Brain microvascular endothelial cell (primary cell): ENCODE measurements around the gene FCER1G.
"Not testable (repeated sequence)": the region's sequence is repeated elsewhere in the genome, so short reads cannot be mapped to it uniquely, and the experiment has no call there.

Experiments used
- DNase-seq: peaks from one replicate; pipeline ENCODE4 v3.0.0-alpha.2; 2020
- H3K27ac ChIP-seq: fragments of 250-450 bp; sonication (Bioruptor Pico); 2 replicates; pipeline ENCODE4 v1.5.1; 2020; ENCODE audit warnings: mild to moderate bottlenecking, moderate library complexity
- H3K27me3 ChIP-seq: fragments of 250-450 bp; sonication (Bioruptor Pico); replicated peaks from 2 replicates; pipeline ENCODE4 v1.5.1; 2020; ENCODE audit warnings: mild to moderate bottlenecking
- H3K36me3 ChIP-seq: fragments of 250-450 bp; sonication (Bioruptor Pico); replicated peaks from 2 replicates; pipeline ENCODE4 v1.5.1; 2020; ENCODE audit warnings: mild to moderate bottlenecking
- H3K4me3 ChIP-seq: 2 replicates; pipeline ENCODE4 v1.5.1; 2011; ENCODE audit warnings: low read depth, mild to moderate bottlenecking, control low read depth, low read length, moderate library complexity
- in situ Hi-C: cut with HindIII; loops from 2 replicates; pipeline ENCODE4 v1.10.0; 2017; ENCODE audit warnings: low sequenced_read_pairs, low pct_ligation_motif_present
- TF ChIP-seq, protein P1 (sequence below): IDR thresholded peaks from 2 replicates; pipeline ENCODE4 v1.5.1; 2011; ENCODE audit warnings: low read depth, mild to moderate bottlenecking, moderate library complexity, low read length, control low read depth, inconsistent platforms; ENCODE audit errors: missing control alignments

The FCER1G gene

DNA sequence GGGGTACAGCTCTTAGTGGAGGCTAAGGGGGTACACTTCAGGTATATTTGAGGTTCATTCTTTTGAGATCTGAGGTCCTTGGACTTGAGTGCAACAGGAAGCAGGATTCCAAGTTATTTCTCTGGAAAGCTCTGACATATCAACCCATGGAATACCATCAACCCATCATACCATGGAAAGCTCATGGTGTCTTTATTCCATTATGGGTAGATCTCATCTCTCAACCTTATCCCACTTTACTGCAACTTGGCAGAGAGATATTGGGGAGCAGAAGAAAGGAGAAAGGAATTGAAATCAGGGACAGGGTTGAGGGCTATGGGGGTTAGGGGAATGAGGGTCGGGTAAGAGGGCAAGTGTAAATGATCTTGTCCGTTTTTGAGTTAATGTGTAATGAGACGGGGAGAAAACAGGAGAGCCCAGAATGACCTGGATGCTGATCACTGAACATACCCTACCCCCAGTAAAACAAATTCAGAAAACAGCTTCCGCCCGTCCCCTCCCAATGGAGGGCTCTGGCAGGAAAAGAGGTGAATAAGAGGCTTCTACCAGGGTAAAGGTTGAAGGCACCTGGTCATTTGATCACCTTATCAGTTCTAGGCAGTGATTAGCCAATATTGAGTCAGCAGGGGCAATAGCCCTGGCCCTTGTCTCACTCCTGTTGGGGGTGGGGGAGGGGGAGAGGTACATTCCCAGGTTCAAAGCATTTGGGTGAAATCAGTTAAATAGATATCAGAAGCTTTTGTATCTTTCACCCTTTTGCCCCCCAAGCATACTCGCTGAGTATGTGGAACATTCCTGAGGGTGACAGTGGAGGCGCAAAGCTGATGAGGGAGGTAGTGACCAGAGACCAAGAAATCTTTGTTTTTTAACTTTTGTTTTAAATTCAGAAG is 9.0 kb downstream of the FCER1G start:
- Histone ChIP-seq H3K27ac (no peak overlapping the region), H3K4me3 (no peak overlapping the region), H3K27me3 (no peaks in the 10 kb centered on the region), H3K36me3 (peaks cover 14% of the 10 kb centered on the region)
- TF ChIP-seq, protein P1, sequence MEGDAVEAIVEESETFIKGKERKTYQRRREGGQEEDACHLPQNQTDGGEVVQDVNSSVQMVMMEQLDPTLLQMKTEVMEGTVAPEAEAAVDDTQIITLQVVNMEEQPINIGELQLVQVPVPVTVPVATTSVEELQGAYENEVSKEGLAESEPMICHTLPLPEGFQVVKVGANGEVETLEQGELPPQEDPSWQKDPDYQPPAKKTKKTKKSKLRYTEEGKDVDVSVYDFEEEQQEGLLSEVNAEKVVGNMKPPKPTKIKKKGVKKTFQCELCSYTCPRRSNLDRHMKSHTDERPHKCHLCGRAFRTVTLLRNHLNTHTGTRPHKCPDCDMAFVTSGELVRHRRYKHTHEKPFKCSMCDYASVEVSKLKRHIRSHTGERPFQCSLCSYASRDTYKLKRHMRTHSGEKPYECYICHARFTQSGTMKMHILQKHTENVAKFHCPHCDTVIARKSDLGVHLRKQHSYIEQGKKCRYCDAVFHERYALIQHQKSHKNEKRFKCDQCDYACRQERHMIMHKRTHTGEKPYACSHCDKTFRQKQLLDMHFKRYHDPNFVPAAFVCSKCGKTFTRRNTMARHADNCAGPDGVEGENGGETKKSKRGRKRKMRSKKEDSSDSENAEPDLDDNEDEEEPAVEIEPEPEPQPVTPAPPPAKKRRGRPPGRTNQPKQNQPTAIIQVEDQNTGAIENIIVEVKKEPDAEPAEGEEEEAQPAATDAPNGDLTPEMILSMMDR, result no peak
- DNase-seq, result no peak
- in situ Hi-C loops, result loop anchor here (25.0 kb wide), 1 partner anchor 163 kb away; no protein-coding TSS in a partner anchor

DNA sequence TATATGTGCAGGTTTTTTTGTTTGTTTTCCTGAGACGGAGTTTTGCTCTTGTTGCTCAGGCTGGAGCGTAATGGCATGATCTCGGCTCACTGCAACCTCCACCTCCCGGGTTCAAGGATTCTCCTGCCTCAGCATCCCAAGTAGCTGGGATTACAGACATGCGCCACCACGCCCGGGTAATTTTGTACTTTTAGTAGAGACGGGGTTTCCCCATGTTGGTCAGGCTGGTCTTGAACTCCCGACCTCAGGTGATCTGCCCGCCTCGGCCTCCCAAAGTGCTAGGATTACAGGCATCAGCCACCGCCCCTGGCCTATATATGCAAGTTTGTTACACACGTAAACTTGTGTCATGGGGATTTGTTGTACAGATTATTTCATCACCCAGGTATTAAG is 9.6 kb downstream of the FCER1G start:
- in situ Hi-C loops, result loop anchor here (25.0 kb wide), 1 partner anchor 163 kb away; no protein-coding TSS in a partner anchor
- not testable (repeated sequence) for H3K27me3 ChIP-seq, H3K4me3 ChIP-seq, H3K27ac ChIP-seq, DNase-seq
- H3K36me3 ChIP-seq, result peaks cover 20% of the 10 kb centered on the region

DNA sequence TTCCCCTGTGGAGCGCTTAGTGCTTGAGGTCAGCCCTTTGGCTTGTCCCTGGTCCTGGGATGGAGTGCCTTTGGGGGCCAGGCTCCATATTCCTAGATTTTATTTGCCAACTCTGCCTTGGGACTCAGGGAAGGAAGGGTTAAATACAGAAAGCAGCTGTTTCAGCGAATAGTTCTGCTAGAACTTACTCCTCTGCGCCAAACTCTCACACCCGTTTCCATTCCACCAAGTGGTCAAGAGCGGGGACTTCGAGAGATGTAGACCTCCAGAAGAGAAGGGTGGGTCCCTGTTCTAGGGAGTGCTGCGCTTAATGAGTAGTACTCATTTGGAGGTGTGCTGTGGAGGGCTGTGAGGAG is 10.1 kb downstream of the FCER1G start:
- no peak for DNase-seq
- in situ Hi-C loops, result no loop called here
- TF ChIP-seq, protein P1, result no peak
- H3K27me3 ChIP-seq, result no peaks in the 10 kb centered on the region
- no peak overlapping the region for H3K4me3 ChIP-seq
- H3K27ac ChIP-seq, result no peak overlapping the region
- H3K36me3 ChIP-seq, result peaks cover 25% of the 10 kb centered on the region

DNA sequence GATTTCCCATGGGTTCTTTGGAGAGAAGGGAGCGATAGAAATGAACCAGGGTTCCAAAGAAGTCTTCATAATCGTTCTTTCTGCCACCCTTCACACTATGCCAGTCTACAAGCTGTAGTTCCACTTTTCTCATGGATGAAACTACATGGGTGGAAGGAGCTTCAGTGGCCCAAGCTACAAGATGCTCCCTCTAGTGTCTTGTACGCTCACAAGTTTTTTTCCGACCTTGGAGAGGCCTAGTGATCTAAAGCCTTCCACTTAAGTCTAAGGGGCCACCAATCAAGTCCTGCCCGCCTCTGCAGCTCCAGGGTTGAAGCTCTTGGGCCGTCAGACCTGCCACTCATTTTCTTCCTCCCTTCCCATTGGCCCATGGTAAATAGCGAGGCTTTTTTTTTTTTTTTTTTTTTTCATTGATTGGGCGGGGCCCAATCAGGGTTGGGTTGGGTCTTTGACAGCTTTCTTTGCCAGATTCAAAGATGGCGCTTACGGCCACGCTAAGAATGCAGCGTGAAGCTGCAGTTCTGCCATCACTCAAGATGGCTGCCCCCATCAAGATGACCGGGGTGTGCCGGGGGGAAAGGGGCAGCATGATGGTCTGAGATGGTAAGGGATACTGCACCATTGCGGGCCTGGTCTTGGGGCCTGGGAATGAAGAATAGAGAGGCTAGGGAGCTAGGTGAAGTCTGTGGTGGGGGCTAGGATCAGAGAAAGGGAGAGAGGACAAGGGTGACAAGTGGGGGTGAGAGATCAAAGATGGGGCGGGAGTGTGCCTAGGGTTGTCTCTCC is 10.6 kb downstream of the FCER1G start, which contains the start of gene TOMM40L:
Gene TOMM40L, plus strand, starts transcription at position 527 of the 786 bp plus-strand sequence. CDS start 430 bp downstream, outside the sequence.
- peak within 1 kb of the TSS; percentile 58 for H3K27ac ChIP-seq
- peaks cover 27% of the 10 kb centered on the region for H3K36me3 ChIP-seq
- TF ChIP-seq, protein P1, result peak; percentile 76
- peak; percentile 99 for DNase-seq
- H3K4me3 ChIP-seq, result peak within 1 kb of the TSS; percentile 96
- in situ Hi-C loops, result no loop called here
- H3K27me3 ChIP-seq, result no peaks in the 10 kb centered on the region

DNA sequence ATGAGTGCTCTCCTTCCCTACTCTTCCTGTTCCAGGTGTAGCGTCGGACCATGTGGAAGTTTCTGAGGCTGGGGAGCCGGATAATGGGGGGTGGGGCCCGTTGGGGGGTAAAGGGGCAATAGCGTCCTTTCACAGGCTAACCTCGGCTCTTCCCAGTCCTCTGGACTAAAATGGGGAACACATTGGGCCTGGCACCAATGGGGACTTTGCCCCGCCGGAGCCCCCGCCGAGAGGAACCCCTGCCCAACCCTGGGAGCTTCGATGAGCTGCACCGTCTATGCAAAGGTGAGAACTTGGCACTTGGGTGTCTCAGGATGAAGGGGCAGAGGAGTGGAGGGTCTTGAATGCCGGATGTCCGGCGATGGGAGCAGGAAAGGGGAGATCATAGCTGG is 11.2 kb downstream of the FCER1G start:
- in situ Hi-C loops, result no loop called here
- TF ChIP-seq, protein P1, result no peak
- H3K4me3 ChIP-seq, result peak overlapping the region; percentile 96
- H3K27me3 ChIP-seq, result no peaks in the 10 kb centered on the region
- peaks cover 27% of the 10 kb centered on the region for H3K36me3 ChIP-seq
- H3K27ac ChIP-seq, result peak overlapping the region; percentile 58
- DNase-seq, result no peak

DNA sequence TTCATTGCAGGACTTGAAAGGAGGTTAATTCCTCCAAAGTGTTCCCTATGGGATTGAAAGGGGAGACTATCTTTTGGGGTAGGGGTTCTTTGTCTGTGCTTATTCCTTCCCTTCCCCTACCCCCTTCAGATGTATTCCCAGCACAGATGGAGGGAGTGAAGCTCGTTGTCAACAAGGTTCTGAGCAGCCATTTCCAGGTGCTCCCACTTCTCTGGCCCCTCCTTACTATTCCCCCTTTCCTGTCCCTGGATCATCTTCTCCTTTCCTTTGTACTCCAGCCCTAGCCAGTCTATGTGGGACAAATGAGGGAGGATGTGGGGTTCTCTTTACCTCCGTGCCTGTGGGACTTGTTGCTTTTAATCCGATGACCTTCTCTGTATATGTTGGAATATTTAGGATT is 11.7 kb downstream of the FCER1G start:
- Histone ChIP-seq H3K4me3 (peak overlapping the region; percentile 96), H3K36me3 (peaks cover 27% of the 10 kb centered on the region), H3K27me3 (no peaks in the 10 kb centered on the region), H3K27ac (no peak overlapping the region)
- TF ChIP-seq, protein P1, result no peak
- no peak for DNase-seq
- in situ Hi-C loops, result no loop called here
